ENCODE measurements around the gene THAP11. TPM values are rescaled to one million over a fixed set of nuclear protein-coding genes. Genes with fewer than 3 reads are reported as not detected.

Gene THAP11
- total and polyA plus RNA-seq, 2 of the 13 experiments (the other 11 are each of a cell fraction or from before 2014, with no cell fraction given), result 44.2 to 53.4 TPM

DNA sequence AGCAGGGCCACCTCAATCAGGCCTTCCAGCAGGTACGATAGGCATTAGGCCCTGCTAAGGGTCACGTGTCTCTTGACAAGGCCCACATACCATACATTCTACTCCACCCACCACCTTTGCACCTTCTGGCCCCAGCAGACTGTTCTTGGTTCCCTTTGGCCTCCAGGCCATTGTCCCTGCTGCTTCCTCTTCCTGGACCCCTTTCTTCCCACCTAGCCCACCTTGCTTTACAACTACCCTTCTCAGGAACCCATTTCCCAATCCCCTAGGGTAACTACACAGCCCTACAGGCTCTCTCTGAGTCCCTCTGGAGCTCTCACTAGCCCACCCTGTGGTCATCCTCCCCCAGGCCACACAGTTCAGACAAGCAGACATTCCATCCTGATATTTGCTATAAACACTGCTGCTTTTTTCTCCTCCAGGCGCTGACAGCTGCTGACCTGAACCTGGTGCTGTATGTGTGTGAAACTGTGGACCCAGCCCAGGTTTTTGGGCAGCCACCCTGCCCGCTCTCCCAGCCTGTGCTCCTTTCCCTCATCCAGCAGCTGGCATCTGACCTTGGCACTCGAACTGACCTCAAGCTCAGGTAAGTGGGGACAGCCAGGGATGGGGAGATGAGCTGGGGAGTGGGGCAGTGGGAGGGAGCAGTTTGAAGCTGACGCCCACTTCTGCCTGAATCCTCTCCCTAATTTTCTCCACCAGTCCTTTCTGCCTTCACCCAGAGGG, 41.2 kb downstream of the THAP11 start (continued):
- TF ChIP-seq SNRNP70 (IDR thresholded peaks at IDR 0.05; ENCODE audit: low read depth, low read length) (no peak), ZFY (CRISPR knock-in tag; IDR thresholded peaks at IDR 0.05) (no peak)

DNA sequence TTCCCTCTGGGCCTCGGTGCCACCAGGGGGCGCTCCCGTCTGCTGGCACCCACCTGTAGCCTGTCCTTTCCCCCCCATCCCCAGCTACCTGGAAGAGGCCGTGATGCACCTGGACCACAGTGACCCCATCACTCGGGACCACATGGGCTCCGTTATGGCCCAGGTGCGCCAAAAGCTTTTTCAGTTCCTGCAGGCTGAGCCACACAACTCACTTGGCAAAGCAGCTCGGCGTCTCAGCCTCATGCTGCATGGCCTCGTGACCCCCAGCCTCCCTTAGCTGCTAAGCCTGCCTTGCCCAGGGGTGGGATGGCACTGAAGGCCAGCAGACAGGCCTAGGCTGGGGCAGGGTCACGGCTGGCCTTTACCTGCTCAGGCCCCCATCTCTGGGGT, 41.7 kb downstream of the THAP11 start:
- no peaks in the 10 kb centered on the region for H3K9me3 ChIP-seq (ENCODE audit: low read length)
- peak; percentile 51 for DNase-seq (ENCODE audit: low spot score)
- ChIA-PET POLR2A (interaction anchor here (1.2 to 3.3 kb wide), 8 partner anchors 9 to 157 kb away, joined by 3 to 22 read pairs (median 4); partner anchors contain the start of genes LCAT, PSKH1 and PSMB10), CTCF (ENCODE audit: low intra/inter-chr PET ratio, low total read pairs) (interaction anchor here (1.2 to 5.3 kb wide), 9 partner anchors 32 to 211 kb away, joined by 3 to 63 read pairs (median 8); partner anchors contain the start of gene THAP11)
- no peaks in the 10 kb centered on the region for H3K79me2 ChIP-seq (ENCODE audit: insufficient read depth, low read length)
- peak; percentile 79 for ATAC-seq
- H3K27ac ChIP-seq (ENCODE audit: extremely low read length, insufficient read depth, low read length), result peak overlapping the region; percentile 36
- BruUV-seq (replicated peaks), result no TSS peak
- no peak overlapping the region for H2AFZ ChIP-seq (ENCODE audit: low read length)
- FAIRE-seq, result no peak
- H3K27me3 ChIP-seq (ENCODE audit: control insufficient read depth in 1 of 2, insufficient read depth in 2 of 2, low read length in 2 of 2), result no peaks in the 10 kb centered on the region
- peaks cover 31% of the 10 kb centered on the region for H3K4me1 ChIP-seq (ENCODE audit: insufficient read depth, low read length)
- no peak overlapping the region for H3K4me2 ChIP-seq (ENCODE audit: low read depth, low read length)
- in situ Hi-C loops (cut with HindIII; ENCODE audit: extremely low pct_ligation_motif_present, low pct_unique_long_range_greater_than_20kb) (loop anchor here (10.0 kb wide), 1 partner anchor 161 kb away; no protein-coding TSS in a partner anchor), intact Hi-C loops (cut with micrococcal nuclease; ENCODE audit: unreplicated experiment) (loop anchor here (1.0 to 5.0 kb wide), 2 partner anchors 44 to 158 kb away; no protein-coding TSS in a partner anchor)
- H3K36me3 ChIP-seq (replicated peaks in 1 of 2; ENCODE audit: control insufficient read depth in 1 of 2, insufficient read depth in 2 of 2, low read length in 2 of 2), result peaks cover 41 to 66% of the 10 kb centered on the region in 2 experiments
- no peaks in the 10 kb centered on the region for H4K20me1 ChIP-seq (ENCODE audit: insufficient read depth, low read length)
- WGBS (ENCODE audit: low lambda C conversion rate), result 60% methylated on average over 11 of the region's 11 CpGs
- no peak overlapping the region for H3K9ac ChIP-seq (ENCODE audit: insufficient read depth, low read depth, low read length)
- H3K4me3 ChIP-seq (replicated peaks in 1 of 3; ENCODE audit: insufficient read depth in 1 of 3, low read depth in 2 of 3, low read length in 3 of 3), result no peak overlapping the region
- peak; percentile 75; the same call in 1 of the 2 replicates for TF ChIP-seq ZFP1 (CRISPR knock-in tag; IDR thresholded peaks at IDR 0.05)
- TF ChIP-seq ZBTB38 (CRISPR knock-in tag; IDR thresholded peaks at IDR 0.05), result peak; percentile 24; the same call in 1 of the 2 replicates
- TF ChIP-seq RXRA (CRISPR knock-in tag; IDR thresholded peaks at IDR 0.05), result peak; percentile 57; the same call in 1 of the 2 replicates
- TF ChIP-seq PCBP1 (IDR thresholded peaks at IDR 0.05; ENCODE audit: borderline replicate concordance, low read depth, low read length), result 0 out of 2 replicates have a peak, but pooled peaks have one; percentile 29
- peak; percentile 48 for TF ChIP-seq GABPB1 (CRISPR knock-in tag; IDR thresholded peaks at IDR 0.05)
- TF ChIP-seq ZNF567 (CRISPR knock-in tag; IDR thresholded peaks at IDR 0.05; ENCODE audit: borderline replicate concordance), result 0 out of 2 replicates have a peak, but pooled peaks have one; percentile 18
- TF ChIP-seq, protein P1, sequence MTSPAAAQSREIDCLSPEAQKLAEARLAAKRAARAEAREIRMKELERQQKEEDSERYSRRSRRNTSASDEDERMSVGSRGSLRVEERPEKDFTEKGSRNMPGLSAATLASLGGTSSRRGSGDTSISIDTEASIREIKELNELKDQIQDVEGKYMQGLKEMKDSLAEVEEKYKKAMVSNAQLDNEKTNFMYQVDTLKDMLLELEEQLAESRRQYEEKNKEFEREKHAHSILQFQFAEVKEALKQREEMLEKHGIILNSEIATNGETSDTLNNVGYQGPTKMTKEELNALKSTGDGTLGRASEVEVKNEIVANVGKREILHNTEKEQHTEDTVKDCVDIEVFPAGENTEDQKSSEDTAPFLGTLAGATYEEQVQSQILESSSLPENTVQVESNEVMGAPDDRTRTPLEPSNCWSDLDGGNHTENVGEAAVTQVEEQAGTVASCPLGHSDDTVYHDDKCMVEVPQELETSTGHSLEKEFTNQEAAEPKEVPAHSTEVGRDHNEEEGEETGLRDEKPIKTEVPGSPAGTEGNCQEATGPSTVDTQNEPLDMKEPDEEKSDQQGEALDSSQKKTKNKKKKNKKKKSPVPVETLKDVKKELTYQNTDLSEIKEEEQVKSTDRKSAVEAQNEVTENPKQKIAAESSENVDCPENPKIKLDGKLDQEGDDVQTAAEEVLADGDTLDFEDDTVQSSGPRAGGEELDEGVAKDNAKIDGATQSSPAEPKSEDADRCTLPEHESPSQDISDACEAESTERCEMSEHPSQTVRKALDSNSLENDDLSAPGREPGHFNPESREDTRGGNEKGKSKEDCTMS (CRISPR knock-in tag; conservative IDR thresholded peaks at IDR 0.05), result no peak
- TF ChIP-seq, protein P2, sequence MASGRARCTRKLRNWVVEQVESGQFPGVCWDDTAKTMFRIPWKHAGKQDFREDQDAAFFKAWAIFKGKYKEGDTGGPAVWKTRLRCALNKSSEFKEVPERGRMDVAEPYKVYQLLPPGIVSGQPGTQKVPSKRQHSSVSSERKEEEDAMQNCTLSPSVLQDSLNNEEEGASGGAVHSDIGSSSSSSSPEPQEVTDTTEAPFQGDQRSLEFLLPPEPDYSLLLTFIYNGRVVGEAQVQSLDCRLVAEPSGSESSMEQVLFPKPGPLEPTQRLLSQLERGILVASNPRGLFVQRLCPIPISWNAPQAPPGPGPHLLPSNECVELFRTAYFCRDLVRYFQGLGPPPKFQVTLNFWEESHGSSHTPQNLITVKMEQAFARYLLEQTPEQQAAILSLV (CRISPR knock-in tag; IDR thresholded peaks at IDR 0.05; ENCODE audit: borderline replicate concordance), result 0 out of 2 replicates have a peak, but pooled peaks have one; percentile 25
- TF ChIP-seq STAG1 (CRISPR knock-in tag; IDR thresholded peaks at IDR 0.05), result peak; percentile 93
- TF ChIP-seq, protein P3, sequence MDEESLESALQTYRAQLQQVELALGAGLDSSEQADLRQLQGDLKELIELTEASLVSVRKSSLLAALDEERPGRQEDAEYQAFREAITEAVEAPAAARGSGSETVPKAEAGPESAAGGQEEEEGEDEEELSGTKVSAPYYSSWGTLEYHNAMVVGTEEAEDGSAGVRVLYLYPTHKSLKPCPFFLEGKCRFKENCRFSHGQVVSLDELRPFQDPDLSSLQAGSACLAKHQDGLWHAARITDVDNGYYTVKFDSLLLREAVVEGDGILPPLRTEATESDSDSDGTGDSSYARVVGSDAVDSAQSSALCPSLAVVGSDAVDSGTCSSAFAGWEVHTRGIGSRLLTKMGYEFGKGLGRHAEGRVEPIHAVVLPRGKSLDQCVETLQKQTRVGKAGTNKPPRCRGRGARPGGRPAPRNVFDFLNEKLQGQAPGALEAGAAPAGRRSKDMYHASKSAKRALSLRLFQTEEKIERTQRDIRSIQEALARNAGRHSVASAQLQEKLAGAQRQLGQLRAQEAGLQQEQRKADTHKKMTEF (CRISPR knock-in tag; IDR thresholded peaks at IDR 0.05), result 0 out of 2 replicates have a peak, but pooled peaks have one; percentile 29
- TF ChIP-seq, protein P4, sequence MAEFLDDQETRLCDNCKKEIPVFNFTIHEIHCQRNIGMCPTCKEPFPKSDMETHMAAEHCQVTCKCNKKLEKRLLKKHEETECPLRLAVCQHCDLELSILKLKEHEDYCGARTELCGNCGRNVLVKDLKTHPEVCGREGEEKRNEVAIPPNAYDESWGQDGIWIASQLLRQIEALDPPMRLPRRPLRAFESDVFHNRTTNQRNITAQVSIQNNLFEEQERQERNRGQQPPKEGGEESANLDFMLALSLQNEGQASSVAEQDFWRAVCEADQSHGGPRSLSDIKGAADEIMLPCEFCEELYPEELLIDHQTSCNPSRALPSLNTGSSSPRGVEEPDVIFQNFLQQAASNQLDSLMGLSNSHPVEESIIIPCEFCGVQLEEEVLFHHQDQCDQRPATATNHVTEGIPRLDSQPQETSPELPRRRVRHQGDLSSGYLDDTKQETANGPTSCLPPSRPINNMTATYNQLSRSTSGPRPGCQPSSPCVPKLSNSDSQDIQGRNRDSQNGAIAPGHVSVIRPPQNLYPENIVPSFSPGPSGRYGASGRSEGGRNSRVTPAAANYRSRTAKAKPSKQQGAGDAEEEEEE (CRISPR knock-in tag; IDR thresholded peaks at IDR 0.05; ENCODE audit: borderline replicate concordance), result 0 out of 2 replicates have a peak, but pooled peaks have one; percentile 32
- TF ChIP-seq KDM3A (CRISPR knock-in tag; IDR thresholded peaks at IDR 0.05; ENCODE audit: low read depth), result 0 out of 2 replicates have a peak, but pooled peaks have one; percentile 33

Measured in HepG2 (cell line).